AG09319 (cell line): ENCODE measurements around the gene FGFRL1.

Source experiments
- DNase-seq: peaks from one replicate; pipeline ENCODE4 v3.0.0-alpha.2; 2010; ENCODE audit warnings: low read depth; ENCODE audit errors: extremely low read depth
- CTCF ChIP-seq: IDR thresholded peaks from 2 replicates; pipeline ENCODE4 v1.5.1; 2011; ENCODE audit warnings: low read depth, mild to moderate bottlenecking, inconsistent platforms, low read length, moderate library complexity

FGFRL1 gene

GRCh38 chr4:1031956-1032795, 20.8 kb downstream of the FGFRL1 start:
- no peak for TF ChIP-seq CTCF
- DNase-seq, result no peak

GRCh38 chr4:1032861-1033260, 21.4 kb downstream of the FGFRL1 start:
- TF ChIP-seq CTCF, result no peak

GRCh38 chr4:1033840-1034551, 22.6 kb downstream of the FGFRL1 start:
- DNase-seq, result no peak
- TF ChIP-seq CTCF, result no peak

More at GRCh38 chr4:1032861-1033260, 21.4 kb downstream of the FGFRL1 start:
- no peak for DNase-seq

- no peak for DNase-seq
- no peak for TF ChIP-seq CTCF
Measured at GRCh38 chr4:1035510-1035909, 24.1 kb downstream of the FGFRL1 start.

- TF ChIP-seq CTCF, result no peak
- no peak for DNase-seq
Measured at GRCh38 chr4:1036095-1036494, 24.7 kb downstream of the FGFRL1 start.

GRCh38 chr4:1036976-1037810, 25.8 kb downstream of the FGFRL1 start:
- DNase-seq, result no peak

More at GRCh38 chr4:1036976-1037810, 25.8 kb downstream of the FGFRL1 start:
- no peak for TF ChIP-seq CTCF
